Head of caudate nucleus (tissue), 42 donors: Measurements from ENCODE around the gene ABHD16B.

ENCODE experiments used
- DNase-seq, 42 donors: peaks; one replicate each; pipeline versions ENCODE4 v3.0.0 to v3.0.0-alpha.2; 2020 to 2021; ENCODE audit warnings: mixed read lengths in 7 of 42
- intact Hi-C: fragments of 100-400 bp; cut with DNase I; formaldehyde crosslinking; loops from one replicate; pipeline ENCODE4 v1.15.0; 2022

Gene ABHD16B

GRCh38 chr20:63886921-63887320 lies 25.6 kb downstream of the ABHD16B start:
- no peak for DNase-seq
- intact Hi-C loops: no loop called here

GRCh38 chr20:63889241-63890200 lies 28.2 kb downstream of the ABHD16B start:
- intact Hi-C loops: no loop called here
- DNase-seq: peak in 19 of 42 donors; percentile 7 to 61 (median 33)

- intact Hi-C loops: no loop called here
- DNase-seq: no peak
Measured at GRCh38 chr20:63890201-63890576, 28.9 kb downstream of the ABHD16B start.

GRCh38 chr20:63890616-63891015 lies 29.3 kb downstream of the ABHD16B start:
- intact Hi-C loops: no loop called here
- DNase-seq: no peak

GRCh38 chr20:63891061-63892002 lies 30.0 kb downstream of the ABHD16B start:
- intact Hi-C loops: no loop called here

GRCh38 chr20:63892402-63892801 lies 31.1 kb downstream of the ABHD16B start:
- no peak for DNase-seq
- intact Hi-C loops: no loop called here

More at GRCh38 chr20:63891061-63892002, 30.0 kb downstream of the ABHD16B start:
- DNase-seq: no peak

- intact Hi-C loops: no loop called here
- DNase-seq: no peak
Measured at GRCh38 chr20:63893999-63894357, 32.7 kb downstream of the ABHD16B start.

GRCh38 chr20:63894358-63895201 lies 33.3 kb downstream of the ABHD16B start, which contains the start of gene DNAJC5:
DNAJC5 (plus strand) TSS chr20:63895126; CDS start chr20:63928346, 33,220 bp downstream.
- intact Hi-C loops: no loop called here
- peak; percentile 79 to 98 (median 96) for DNase-seq

- intact Hi-C loops: no loop called here
Measured at GRCh38 chr20:63895202-63895951, 34.1 kb downstream of the ABHD16B start.

GRCh38 chr20:63895952-63896263 lies 34.6 kb downstream of the ABHD16B start:
- DNase-seq: no peak
- intact Hi-C loops: no loop called here

More at GRCh38 chr20:63895202-63895951, 34.1 kb downstream of the ABHD16B start:
- no peak for DNase-seq

- intact Hi-C loops: no loop called here
- peak in 34 of 42 donors; percentile 25 to 77 (median 49) for DNase-seq
Measured at GRCh38 chr20:63896264-63897105, 35.2 kb downstream of the ABHD16B start.

GRCh38 chr20:63897978-63898561 lies 36.8 kb downstream of the ABHD16B start:
- DNase-seq: no peak
- intact Hi-C loops: no loop called here

GRCh38 chr20:63898882-63899558 lies 37.7 kb downstream of the ABHD16B start:
- peak in 3 of 42 donors; percentile 22 to 53 (median 25) for DNase-seq
- intact Hi-C loops: no loop called here

- peak in 1 of 42 donors; percentile 25 for DNase-seq
- intact Hi-C loops: no loop called here
Measured at GRCh38 chr20:63900413-63900812, 39.1 kb downstream of the ABHD16B start.

- intact Hi-C loops: no loop called here
- DNase-seq: no peak
Measured at GRCh38 chr20:63903796-63904561, 42.7 kb downstream of the ABHD16B start.
